Measurements from ENCODE around the gene STRN.
"Not testable (repeated sequence)": the region's sequence is repeated elsewhere in the genome, so short reads cannot be mapped to it uniquely, and the experiment has no call there.

STRN gene

GRCh38 chr2:37000318-37000717, 34.0 kb upstream of the STRN start:
- DNase-seq (ENCODE audit: low read depth): no peak

GRCh38 chr2:36999416-36999815, 33.1 kb upstream of the STRN start:
- H3K4me3 ChIP-seq (ENCODE audit: control insufficient read depth, low read depth, low read length); DNase-seq (ENCODE audit: low read depth): not testable (repeated sequence)

More at GRCh38 chr2:37000318-37000717, 34.0 kb upstream of the STRN start:
- TF ChIP-seq CTCF (IDR thresholded peaks at IDR 0.05; ENCODE audit: control insufficient read depth, insufficient read depth, low read depth, low read length, missing control alignments): no peak
- no peak overlapping the region for H3K4me3 ChIP-seq (ENCODE audit: control insufficient read depth, low read depth, low read length)

- DNase-seq (ENCODE audit: low read depth): no peak
- no peak for TF ChIP-seq CTCF (IDR thresholded peaks at IDR 0.05; ENCODE audit: control insufficient read depth, insufficient read depth, low read depth, low read length, missing control alignments)
- H3K4me3 ChIP-seq (ENCODE audit: control insufficient read depth, low read depth, low read length): no peak overlapping the region
These were observed 27.7 kb upstream of the STRN start for GRCh38 chr2:36993841-36994620.

GRCh38 chr2:36988008-36988407, 21.7 kb upstream of the STRN start:
- no peak overlapping the region for H3K4me3 ChIP-seq (ENCODE audit: control insufficient read depth, low read depth, low read length)
- no peak for TF ChIP-seq CTCF (IDR thresholded peaks at IDR 0.05; ENCODE audit: control insufficient read depth, insufficient read depth, low read depth, low read length, missing control alignments)
- DNase-seq (ENCODE audit: low read depth): no peak

GRCh38 chr2:36982467-36982866, 16.1 kb upstream of the STRN start:
- no peak for TF ChIP-seq CTCF (IDR thresholded peaks at IDR 0.05; ENCODE audit: control insufficient read depth, insufficient read depth, low read depth, low read length, missing control alignments)
- no peak overlapping the region for H3K4me3 ChIP-seq (ENCODE audit: control insufficient read depth, low read depth, low read length)
- DNase-seq (ENCODE audit: low read depth): no peak

- no peak for TF ChIP-seq CTCF (IDR thresholded peaks at IDR 0.05; ENCODE audit: control insufficient read depth, insufficient read depth, low read depth, low read length, missing control alignments)
- DNase-seq (ENCODE audit: low read depth): no peak
- H3K4me3 ChIP-seq (ENCODE audit: control insufficient read depth, low read depth, low read length): no peak overlapping the region
These were observed 15.6 kb upstream of the STRN start for GRCh38 chr2:36981911-36982310.

GRCh38 chr2:36979007-36979406, 12.7 kb upstream of the STRN start:
- not testable (repeated sequence) for H3K4me3 ChIP-seq (ENCODE audit: control insufficient read depth, low read depth, low read length); DNase-seq (ENCODE audit: low read depth)

- TF ChIP-seq CTCF (IDR thresholded peaks at IDR 0.05; ENCODE audit: control insufficient read depth, insufficient read depth, low read depth, low read length, missing control alignments): no peak
These were observed 9.7 kb upstream of the STRN start for GRCh38 chr2:36976065-36976464.

More at GRCh38 chr2:36976065-36976464, 9.7 kb upstream of the STRN start:
- DNase-seq (ENCODE audit: low read depth): no peak
- no peak overlapping the region for H3K4me3 ChIP-seq (ENCODE audit: control insufficient read depth, low read depth, low read length)
